Body of pancreas (tissue), 4 donors: ENCODE results near the gene ATIC.

Experiments
- CTCF ChIP-seq, 7 experiments: fragments of 450-650 bp in 4 of 7; fragments of 200-600 bp in 3 of 7; sonication (generic) in 3 of 7; IDR thresholded peaks; one replicate each; pipeline ENCODE4 v1.5.1; 2016 to 2019; ENCODE audit warnings: antibody characterized with exemption in 7 of 7
- POLR2A ChIP-seq, 3 donors: fragments of 450-650 bp; IDR thresholded peaks; one replicate each; pipeline ENCODE4 v1.6.1; 2016; ENCODE audit warnings: antibody characterized with exemption in 3 of 3, mild to moderate bottlenecking in 2 of 3

- TF ChIP-seq CTCF (IDR thresholded peaks at IDR 0.05) (no peak), POLR2A (IDR thresholded peaks at IDR 0.05) (no peak)
Measured at GRCh38 chr2:215390550-215390913, 78.7 kb downstream of the ATIC start.
